GM12873 (cell line): ENCODE measurements around the gene CT45A7.
"Not testable (repeated sequence)": the region's sequence is repeated elsewhere in the genome, so short reads cannot be mapped to it uniquely, and the experiment has no call there.

ENCODE experiments used
- CTCF ChIP-seq: IDR thresholded peaks from 2 replicates; pipeline ENCODE4 v1.5.1; 2012; ENCODE audit warnings: low read depth, mild to moderate bottlenecking, moderate library complexity, low read length, control low read depth; ENCODE audit not compliant: insufficient read depth; ENCODE audit errors: missing control alignments

The CT45A7 gene

GRCh38 chrX:135837180-135837579 lies at the start of gene CT45A7:
CT45A7 (minus strand) TSS chrX:135837280; CDS start chrX:135833533, 3,747 bp downstream.
- TF ChIP-seq CTCF = not testable (repeated sequence)

GRCh38 chrX:135871712-135872111 lies 34.6 kb upstream of the CT45A7 start, which contains the start of gene CT45A9:
CT45A9 (minus strand) TSS chrX:135871812; CDS start chrX:135868061, 3,751 bp downstream.
- not testable (repeated sequence) for TF ChIP-seq CTCF

GRCh38 chrX:135854438-135854837 lies 17.4 kb upstream of the CT45A7 start, which contains the start of gene CT45A8:
CT45A8 (minus strand) TSS chrX:135854538; CDS start chrX:135850783, 3,755 bp downstream.
- not testable (repeated sequence) for TF ChIP-seq CTCF

GRCh38 chrX:135819912-135820311 lies 17.2 kb downstream of the CT45A7 start, which contains the start of gene CT45A2:
CT45A2 (minus strand) TSS chrX:135820012; CDS start chrX:135816265, 3,747 bp downstream.
- not testable (repeated sequence) for TF ChIP-seq CTCF

- not testable (repeated sequence) for TF ChIP-seq CTCF
Observed at GRCh38 chrX:135802687-135803086, 34.4 kb downstream of the CT45A7 start, which contains the start of gene CT45A6. CT45A6 (minus strand) TSS chrX:135802787; CDS start chrX:135798993, 3,794 bp downstream.

GRCh38 chrX:135785403-135785802 lies 51.7 kb downstream of the CT45A7 start, which contains the start of gene CT45A5:
CT45A5 (minus strand) TSS chrX:135785503; CDS start chrX:135781729, 3,774 bp downstream.
- TF ChIP-seq CTCF = not testable (repeated sequence)
